H1 (cell line): ENCODE results near the gene PIP5K1B. TPM values are rescaled to one million over a fixed set of nuclear protein-coding genes. Genes with fewer than 3 reads are reported as not detected.

Source experiments
- BACH1 ChIP-seq: IDR thresholded peaks from 2 replicates; pipeline ENCODE4 v1.6.1; 2012; ENCODE audit warnings: low read length, improper control_type of control experiment
- BCL11A ChIP-seq, 2 experiments: IDR thresholded peaks; one replicate each; pipeline ENCODE4 v1.6.1; 2011; ENCODE audit warnings: low read depth in 2 of 2, low read length in 2 of 2, mild to moderate bottlenecking in 2 of 2
- HDAC6 ChIP-seq: IDR thresholded peaks from one replicate; pipeline ENCODE4 v1.7.1; 2012; ENCODE audit warnings: low read depth, mild to moderate bottlenecking, inconsistent platforms, low read length, moderate library complexity
- TCF12 ChIP-seq: IDR thresholded peaks from 2 replicates; pipeline ENCODE4 v1.6.1; 2011; ENCODE audit warnings: low read depth, mild to moderate bottlenecking, low read length
- polyA plus RNA-seq, 7 experiments: library from polyadenylated mRNA; depleted of rRNA in 3 of 7; stranded (reverse) in 5 of 7; unstranded in 2 of 7; fragments of >200 nt in 5 of 7; fragments of 200-250 nt in 2 of 7; gene quantifications; 1 replicate in 5 of 7; 2 replicates in 1 of 7; 4 replicates in 1 of 7; pipeline versions ENCODE4 v1.2.1 to v1.2.3, GENCODE V29; 2011 to 2013; ENCODE audit warnings: missing spikeins in 2 of 7, mixed read lengths in 2 of 7
- total RNA-seq: library from RNA; stranded (reverse); fragmentation: NEBNext Ultra II Directional; extraction: Animal tissue kit (Norgen Biotek cat#: 25700); gene quantifications from 2 replicates; pipeline ENCODE4 v1.2.1, GENCODE V29; 2021

The PIP5K1B gene
- total and polyA plus RNA-seq, 2 of the 8 experiments (the other 6 are each of a cell fraction or from before 2014, with no cell fraction given): 4.7 to 7.7 TPM

DNA sequence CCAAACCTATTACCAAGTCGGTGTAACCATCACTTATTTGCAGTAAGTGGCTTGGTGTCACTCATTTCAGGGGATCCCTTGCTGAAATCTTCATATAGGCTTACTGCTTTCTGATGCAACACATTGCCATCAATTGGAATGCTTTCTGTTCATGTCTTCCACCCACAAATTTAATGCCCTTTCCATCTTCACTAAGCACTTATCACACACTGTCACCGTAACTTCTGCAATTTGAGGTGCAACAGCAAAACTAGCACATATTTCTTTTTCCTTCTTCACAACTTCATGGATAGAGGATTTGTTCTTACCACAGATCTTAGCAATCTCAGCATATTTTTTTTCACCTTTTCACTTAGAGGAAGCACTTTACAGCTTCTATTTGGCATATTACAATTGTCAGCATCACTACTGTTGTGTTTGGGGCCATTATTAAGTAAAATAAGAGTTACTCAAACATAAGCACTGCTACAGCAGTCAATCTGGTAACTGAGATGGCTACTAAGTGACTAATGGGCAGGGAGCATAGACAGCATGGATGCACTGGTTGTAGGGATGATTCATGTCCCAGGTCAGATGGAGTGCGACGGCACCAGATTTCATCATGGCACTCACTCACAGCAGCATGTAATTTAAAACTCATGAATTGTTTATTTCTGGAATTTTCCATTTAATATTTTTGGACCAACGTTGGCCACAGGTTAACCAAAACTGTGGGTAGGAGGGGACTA is 70.1 kb downstream of the PIP5K1B start (continued):
- TF ChIP-seq HDAC6 (no peak), TCF12 (no peak), BACH1 (no peak), BCL11A (IDR thresholded peaks at IDR 0.05; ENCODE audit: low read depth in 2 of 2, low read length in 2 of 2) (no peak)
